ENCODE results near the gene CD48.
"Not testable (repeated sequence)": the region's sequence is repeated elsewhere in the genome, so short reads cannot be mapped to it uniquely, and the experiment has no call there.

The CD48 gene

DNA sequence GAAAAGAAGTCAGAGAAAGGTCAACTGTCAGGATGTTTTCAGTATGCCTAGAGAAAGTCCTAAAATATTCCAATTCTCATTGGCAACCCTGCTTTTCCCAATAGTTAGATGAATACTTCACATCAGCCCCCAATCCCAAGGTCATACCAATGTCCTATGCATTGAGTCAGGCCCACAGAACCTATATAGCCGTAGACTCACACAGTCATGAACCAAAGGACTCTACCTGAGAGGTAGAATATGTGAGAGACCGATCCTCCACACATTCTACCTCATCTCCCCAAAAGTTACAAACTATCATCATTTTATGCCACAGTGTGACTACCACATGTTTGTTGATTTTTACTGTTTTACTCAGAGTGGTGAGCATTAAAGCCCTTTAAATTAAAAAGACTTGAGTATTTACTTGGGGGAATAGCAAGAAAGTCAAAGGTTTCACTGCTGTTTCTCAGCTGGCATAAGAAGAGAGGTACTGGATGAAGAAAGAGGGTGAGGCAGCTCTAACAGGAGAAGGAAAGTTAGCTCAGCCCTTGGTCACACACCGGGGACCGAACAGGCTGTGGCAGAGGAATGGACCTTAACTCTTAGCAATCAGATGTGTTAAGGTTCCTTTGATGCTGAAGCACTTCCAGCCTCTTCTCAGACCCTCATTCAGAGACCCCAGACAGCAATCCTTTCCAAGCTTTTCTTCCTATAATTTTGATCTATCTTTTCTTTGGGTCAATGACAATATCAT is 937 bp downstream of the CD48 start:
- no peak for DNase-seq

DNA sequence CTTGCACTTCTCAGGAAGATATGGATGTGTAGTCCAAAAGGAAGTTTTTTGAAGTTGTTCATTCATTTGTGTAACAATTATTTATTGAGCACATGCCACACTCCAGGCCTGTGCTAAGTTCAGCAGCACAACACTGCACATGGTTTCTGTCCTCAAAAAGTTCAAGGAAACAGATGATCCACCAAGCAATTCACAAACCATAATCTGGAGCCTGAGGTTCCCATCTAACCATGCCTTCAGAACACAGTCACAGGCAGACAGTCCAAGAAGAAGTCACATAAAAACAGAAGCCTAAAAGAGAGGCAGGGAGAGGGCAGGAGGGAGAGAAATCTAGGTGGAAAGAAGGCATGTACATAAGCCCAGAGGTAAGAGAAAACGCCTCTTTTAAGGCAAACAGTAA is 1.9 kb downstream of the CD48 start:
- no peak for DNase-seq

DNA sequence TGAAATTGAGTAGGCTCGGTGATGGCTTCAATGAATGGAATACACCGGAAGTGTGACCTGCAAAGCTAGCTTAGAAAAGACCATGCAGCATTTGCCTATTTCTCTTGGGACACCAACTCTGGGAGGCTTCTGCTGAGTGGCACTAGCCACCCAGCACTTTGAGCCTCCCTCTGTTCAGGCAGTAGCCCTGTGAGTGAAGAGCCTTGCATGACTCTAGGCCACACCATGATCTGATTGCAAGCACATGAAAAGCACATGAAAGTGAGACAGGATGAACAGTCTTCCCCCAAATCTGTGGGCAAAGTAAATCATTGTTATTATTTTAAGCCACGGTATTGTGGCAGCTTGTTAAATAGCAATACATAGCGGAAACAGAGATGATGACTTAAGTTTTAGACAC is 2.8 kb downstream of the CD48 start:
- DNase-seq: no peak

DNA sequence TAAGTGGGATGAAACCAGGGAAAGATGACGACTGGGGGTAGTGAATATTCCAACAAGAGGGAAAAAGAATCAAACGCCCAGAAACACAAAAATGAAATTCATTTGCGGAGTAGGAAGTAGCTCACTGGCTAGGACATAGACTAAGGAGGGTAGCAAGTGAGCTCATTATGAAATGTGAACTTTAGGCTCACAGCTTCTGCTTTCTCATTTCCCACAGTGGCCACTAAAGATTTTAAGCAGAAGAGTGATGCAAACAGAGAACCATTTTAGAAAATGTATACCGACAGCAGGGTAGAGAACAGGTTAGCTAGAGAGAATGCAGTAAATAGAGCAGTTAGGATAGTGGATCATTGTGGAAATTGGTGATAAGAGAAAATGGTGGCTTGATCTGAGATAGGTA is 3.5 kb downstream of the CD48 start:
- no peak for DNase-seq

DNA sequence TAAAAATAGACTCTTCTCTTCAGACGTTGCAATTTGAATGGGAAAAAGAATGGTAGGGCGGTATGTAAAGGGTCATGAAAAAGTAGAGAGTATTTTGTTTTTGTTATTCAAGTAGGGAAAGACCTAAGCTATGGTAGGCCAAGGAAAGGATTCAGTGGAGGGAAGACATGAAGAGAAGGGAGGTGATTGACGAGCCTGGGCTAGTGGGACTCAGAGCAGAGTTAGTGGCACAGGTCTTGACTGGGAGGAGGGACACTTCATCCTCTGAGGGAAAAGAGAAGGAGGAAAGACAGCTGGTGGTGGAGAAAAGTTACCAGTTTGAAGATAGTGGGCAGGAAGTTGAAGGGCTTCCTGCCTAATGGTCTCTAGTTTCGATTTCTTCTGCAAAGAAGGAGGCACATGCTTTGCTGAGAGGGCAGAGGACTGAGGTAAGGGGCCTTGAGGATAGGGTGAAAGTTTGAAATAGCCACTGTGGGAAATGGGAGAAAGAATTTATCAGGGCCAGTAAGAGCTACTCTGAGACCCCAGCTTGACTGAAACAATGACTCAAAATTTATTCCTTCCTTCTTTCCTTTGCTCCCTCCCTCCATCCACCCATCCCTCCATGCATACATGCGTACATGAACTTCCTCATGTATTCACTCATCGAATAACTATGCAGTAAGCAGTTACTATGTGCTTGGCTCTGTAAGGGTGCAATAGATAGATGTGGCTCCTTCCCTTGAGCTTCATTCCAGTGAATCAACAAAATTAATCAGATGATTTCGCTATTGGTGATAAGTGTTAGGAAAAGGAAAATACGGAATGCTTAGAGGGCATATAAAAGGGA is 4.2 kb downstream of the CD48 start:
- DNase-seq: no peak

DNA sequence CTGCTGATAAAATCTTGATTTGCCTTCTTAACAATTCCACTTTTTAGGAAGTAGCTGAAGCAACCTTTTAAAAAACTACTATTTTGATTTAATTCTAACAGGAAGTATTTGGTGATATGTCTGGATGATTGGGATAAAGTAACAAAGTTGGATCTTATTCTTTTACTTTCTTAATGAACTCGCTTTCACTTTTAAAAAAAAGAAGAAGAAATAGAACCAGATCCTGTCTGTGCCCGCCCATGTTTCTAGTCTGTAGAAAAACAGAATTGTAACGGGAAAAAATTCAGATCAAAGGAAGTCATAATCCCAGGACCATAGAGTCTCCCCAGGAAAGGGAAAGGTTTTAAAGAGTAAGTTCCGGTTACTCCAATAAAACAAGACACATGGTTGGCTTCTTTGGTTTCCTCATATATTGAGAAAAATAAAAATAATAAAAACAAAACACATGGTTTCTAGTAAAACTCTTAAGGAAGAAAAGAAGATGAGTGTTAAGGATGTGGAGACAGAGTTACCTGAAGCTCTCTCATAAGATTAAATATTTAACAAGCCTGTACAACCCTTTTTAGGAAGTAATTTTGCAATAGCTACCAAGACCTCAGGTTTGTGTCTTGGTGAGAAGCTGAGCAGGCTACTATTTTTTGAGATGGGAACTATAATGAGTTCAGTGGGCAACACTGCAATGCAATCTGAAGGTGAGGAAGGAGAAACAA is 4.9 kb downstream of the CD48 start:
- no peak for DNase-seq

DNA sequence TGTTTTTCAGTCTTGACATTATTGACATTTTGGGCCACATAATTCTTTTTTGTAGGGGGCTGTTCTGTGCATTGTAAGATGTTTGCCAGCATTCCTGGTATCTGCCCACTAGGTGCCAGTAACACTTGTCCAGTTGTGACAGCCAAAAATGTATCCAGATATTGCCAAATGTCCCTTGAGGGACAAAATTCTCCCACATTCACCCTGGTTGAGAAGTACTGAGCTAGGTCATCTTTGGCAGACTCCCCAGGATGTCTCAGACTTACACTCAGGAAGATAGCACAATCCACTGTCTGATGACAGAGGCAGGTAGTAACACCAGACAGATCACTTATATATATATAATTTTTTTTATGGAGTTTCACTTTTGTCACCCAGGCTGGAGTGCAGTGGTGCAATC is 5.9 kb downstream of the CD48 start:
- DNase-seq: no peak

DNA sequence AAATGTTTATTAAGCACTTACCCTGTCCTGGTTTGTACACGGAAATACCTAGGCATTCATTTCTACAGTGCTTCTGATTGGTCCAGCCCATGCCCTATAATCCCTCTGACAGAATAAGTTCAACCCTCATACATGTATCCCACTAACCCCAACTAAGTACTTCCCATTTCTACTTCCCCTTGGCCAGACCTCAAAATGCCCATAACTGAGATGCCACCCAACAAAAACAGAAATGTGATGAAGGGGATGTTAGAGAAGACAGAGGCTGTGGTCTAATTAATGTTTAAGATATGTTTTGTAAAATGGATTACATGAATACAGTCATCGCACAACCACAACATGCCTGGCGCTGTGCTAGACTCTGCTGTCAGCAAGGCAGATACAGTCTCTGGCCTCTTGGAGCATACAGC is 6.4 kb downstream of the CD48 start:
- not testable (repeated sequence) for DNase-seq

DNA sequence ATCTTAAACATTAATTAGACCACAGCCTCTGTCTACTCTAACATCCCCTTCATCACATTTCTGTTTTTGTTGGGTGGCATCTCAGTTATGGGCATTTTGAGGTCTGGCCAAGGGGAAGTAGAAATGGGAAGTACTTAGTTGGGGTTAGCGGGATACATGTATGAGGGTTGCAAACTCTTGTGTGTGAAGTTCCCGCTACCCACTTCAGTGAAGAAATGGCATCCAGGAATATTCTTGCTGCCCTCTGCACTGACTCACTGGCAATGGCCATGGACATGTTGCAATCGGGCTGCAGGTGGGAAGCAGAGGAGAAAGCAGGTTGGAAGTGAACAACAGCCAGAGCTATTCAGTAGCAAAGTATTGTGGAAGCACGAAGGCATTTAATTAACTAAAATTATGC is 7.4 kb downstream of the CD48 start:
- no peak for DNase-seq

DNA sequence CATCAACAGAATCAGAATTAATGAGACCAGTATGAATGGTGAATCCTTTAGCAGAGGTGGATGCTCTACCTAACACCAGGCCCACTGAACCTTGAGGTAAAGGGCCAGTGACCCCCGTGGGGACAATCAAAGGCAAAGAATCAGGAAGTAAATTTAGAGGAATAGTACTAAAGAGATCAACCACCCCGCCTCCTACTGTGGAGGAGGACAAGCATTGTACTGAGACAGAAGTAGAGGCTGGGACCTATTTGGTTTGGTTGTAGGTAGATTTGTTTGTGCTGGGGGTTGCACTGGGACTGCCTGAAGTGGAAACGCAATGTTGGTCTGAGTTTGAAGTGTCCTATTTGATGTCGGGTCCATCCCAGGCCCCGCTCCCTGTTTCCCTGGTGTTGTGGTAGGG is 9.5 kb downstream of the CD48 start:
- DNase-seq: no peak

DNA sequence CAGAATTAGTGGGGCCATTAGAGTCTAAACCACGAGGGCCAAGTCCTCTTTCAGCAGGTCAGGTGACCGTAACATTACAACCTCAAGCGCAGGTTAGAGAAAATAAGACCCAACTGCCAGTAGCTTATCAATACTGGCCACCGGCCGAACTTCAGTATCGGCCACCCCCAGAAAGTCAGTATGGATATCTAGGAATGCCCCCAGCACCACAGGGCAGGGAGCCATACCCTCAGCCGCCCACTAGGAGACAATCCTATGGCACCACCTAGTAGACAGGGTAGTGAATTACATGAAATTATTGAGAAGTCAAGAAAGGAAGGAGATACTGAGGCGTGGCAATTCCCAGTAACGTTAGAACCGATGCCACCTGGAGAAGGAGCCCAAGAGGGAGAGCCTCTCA is 19.2 kb downstream of the CD48 start:
- DNase-seq: not testable (repeated sequence)

DNA sequence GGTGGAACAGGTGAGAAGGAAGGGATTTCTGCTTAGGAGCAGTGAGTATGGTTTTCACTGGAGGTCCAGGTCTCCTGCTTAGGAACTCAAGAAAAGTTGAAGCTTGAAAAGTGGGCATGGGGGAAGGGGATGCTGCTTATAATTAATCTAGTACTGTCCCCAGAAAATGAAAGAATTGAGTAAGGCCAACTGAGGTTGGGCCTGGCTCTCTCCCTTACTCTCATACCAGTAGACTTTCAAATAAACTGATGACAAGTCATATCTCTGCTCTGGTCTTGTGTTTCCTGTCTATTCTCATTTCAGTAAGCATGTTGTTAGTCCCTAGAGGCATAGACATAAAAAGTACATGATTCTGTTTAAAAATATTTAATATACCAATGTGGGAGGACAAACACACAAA is 26.4 kb downstream of the CD48 start:
- no peak for DNase-seq

DNA sequence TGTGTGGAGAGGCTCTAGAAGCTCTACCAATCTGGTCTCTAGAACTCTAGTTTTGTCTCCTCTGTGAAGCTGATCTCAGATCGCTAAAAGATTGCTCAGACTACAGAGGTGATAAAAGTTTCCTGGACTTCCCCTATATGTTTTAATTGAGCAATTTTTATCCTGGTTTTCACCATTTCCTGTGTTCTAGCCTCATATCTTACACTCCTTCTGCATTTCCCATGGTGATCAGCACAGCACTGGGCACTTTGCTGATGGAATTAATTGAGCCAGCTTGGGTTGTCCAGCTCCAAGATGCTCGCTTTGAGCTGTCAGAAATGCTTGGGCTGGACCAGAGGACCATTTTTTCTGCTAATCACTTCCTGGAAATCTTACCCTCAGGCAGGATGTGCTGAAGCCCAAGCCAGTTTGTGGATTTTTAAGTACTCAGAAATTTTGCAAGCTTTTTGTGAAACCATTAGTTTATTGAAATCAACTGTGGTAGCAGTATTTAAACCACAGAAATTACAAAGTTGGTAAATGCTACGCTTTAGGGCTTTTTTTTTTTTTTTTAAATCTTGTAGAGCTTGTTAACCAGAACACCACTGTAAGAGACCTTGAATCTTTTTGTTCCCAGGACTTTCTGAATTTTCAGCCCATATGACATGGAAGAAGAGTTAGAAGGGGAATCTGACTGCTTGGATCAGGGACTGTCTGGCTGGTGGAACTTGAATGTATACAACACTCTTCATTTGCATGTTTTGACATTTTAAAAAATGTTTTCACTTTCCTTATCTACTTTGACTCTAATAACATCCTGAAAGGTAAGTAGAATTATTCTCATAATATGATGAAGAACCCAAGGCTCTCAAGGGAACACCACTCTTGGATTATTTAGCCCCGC is 28.4 kb downstream of the CD48 start:
- DNase-seq: no peak

DNA sequence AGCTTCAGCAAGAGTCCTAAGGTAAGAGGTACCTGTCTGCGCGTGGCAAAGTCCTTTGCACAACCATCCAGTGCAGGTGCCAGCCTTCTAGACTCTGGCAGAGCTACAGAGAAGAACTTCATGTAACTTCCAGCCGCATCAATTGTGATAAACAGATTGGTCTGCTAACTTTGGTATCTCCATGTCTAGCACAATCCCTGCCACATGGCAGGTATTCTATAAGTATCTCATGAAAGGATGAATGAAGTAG is 29.8 kb downstream of the CD48 start:
- no peak for DNase-seq

DNA sequence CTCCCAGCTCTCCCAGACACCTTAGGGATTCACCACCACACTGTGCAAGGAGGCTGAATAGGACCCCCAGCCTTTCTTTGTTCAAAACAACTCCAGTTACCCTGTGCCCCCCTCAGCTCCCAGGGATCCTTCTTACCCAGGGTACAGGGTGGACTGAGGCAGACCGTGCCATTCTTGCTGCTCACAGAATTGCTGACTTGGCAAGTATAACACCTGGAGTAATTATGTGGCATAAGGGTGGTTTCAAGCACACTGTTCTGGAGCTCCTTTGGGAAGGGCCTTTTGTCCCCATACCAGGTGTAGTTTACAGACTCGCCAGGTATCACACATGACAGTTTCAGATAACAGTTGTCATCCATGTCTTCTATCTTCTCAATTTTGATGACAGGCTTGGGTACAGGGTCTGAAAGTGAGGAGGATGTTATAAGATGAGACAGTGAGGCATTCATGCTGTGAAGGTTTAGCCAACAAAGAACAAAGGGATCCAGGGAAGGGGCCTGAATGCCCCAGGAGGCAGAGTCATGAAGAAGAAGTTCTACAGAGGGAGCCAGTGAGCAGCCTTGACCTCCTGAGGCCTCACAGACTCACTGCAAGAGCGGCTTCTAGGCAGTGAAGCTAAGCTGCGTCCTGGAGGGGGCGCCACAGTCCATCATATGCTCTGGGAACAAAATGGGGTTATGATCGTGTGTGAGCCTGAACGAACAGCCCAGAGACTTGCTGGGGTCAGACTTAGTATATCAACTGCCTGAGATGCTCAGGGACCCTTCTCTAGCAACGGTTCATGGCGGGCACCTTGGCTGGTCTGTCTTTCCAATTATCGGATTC is 30.3 kb downstream of the CD48 start:
- DNase-seq: peak; percentile 85

DNA sequence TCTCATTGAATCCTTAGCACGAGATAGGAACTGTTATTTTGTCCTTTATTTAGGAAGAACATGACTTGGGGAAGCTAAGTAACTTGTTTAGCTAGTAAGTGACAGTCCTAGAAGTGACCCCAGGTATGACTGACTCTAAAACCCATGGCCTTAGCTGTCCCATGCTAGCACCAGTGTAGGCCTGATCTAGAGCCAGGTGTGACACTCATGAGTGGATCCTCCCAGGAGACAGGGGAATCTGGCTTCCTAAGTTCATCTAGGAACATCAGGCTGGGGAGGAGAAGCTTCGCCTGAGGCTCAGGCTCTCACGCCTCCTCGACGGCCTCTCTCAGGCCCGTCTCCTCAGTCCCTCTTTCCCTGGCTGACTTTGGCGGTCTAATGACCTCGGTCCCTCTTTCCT is 31.2 kb downstream of the CD48 start:
- no peak for DNase-seq

DNA sequence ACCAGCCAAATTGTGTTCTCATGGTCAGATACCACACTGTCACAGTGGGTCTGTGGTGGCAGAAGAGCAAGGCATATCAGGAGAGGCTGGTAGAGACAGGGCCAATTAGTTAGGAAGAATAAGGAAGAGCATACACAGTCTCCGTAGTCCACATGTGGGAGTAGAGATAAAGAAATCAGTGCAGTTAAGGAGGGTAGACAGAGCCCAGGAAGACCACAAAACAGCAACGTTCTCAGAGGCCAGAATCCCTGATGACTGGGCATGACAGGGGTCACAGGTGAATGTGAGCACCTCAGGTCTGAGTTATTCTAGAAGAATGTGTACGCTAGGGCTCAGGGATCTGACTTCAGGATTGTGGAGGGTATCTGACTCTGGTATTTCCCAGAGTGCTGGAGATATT is 31.7 kb downstream of the CD48 start:
- DNase-seq: no peak

DNA sequence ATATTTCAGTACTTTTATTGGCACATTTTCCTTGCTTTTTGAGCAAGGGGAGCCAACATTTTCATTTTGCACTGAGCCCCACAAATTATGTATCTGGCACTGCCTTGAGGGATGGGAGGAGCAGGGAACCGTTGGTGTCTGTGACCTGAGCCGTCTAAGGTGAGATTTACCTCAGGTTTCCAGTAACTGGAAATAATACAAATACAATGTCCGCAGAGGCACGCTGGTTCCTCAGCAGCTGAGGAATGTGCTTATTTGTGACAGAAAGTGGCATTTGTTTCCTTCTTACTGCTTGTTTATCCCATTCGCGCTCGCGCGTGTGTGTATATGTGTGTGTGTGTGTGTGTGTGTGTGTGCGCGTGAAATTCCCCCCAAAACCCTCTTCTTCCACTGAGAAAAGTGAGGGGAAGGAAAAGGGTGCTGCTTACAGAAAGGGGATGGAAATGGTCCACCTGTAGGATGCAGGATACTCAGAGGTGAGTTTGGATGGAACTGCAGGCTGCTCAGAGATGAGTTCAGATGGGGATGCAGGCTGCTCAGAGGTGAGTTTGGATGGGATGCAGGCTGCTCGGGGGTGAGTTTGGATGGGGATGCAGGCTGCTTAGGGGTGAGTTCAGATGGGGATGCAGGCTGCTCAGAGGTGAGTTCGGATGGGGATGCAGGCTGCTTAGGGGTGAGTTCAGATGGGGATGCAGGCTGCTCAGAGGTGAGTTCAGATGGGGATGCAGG is 34.6 kb downstream of the CD48 start:
- DNase-seq: no peak

DNA sequence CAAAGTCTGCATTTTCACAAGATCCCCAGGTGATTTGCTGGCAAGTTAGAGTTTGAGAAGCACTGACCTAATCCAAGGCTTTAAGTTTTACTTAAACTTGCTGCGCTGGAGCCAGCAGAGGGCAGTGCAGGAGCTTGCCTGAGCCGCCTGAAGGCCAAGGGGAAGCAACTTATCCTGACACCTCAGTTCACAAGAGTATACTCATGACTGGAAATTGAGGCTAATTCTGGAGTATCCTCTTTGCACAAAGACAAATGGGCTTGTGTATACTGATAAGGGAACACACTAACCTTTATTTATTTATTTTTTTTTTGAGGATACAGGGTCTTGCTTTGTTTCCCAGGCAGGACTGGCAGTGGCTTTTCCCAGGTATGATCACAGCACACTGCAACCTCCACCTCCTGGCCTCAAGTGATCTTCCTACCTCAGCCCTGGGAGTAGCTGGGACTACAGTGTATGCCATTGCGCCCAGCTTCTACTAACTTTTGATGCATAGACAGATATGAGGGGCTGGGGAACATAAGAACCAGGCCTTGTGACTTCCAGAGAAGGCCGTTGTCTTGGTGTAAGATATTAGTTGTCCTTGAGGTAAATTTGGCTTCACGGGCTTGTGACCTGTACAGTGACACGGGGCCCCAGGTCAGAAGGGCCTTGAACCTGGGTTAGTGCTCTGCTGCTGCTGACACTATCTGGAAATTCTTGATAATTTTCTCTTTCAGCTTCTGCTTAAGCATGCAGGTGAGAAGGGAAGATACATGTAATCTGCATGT is 35.8 kb downstream of the CD48 start:
- DNase-seq: peak; percentile 45

DNA sequence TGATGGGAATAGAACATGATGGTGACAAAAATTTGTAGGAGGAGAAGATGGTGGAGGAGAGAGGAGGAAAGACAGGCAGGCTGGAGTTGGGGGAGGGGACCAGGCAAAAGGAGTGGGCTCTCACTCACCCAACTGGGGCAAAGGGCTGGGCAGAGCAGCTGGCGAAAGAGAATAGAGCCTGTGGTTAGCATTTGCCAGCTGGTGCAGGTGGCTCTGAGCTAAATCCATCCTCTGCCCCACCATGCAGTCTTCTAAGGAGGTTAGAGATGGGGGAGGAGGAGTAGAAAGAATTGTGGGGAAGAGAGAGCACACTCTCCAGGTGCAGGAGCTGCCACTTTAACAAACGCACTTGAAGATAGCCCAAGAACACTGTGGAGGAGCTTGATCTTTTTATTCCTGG is 37.2 kb downstream of the CD48 start:
- no peak for DNase-seq

Data from NCI-H526 treated with DMSO at 0.1 percent for 48 hours (cell line).